GM12892 (cell line): ENCODE results near the gene CSN2.

ENCODE experiments used
- POLR2AphosphoS5 ChIP-seq: IDR thresholded peaks from 2 replicates; pipeline ENCODE4 v1.6.1; 2011; ENCODE audit warnings: low read depth, low read length, control low read depth
- TAF1 ChIP-seq: IDR thresholded peaks from 2 replicates; pipeline ENCODE4 v1.6.1; 2011; ENCODE audit warnings: low read depth, mild to moderate bottlenecking, control low read depth, low read length, borderline replicate concordance

- TF ChIP-seq POLR2AphosphoS5 (no peak), TAF1 (no peak)
Measured at GRCh38 chr4:70008771-70009170, 43.2 kb upstream of the CSN2 start.
